Esophagus muscularis mucosa (tissue), 3 donors: Measurements from ENCODE around the gene OR8B12.

ENCODE experiments used
- POLR2A ChIP-seq: fragments of 450-650 bp; IDR thresholded peaks from one replicate; pipeline ENCODE4 v1.6.1; 2017; ENCODE audit warnings: antibody characterized with exemption, moderate library complexity, mild to moderate bottlenecking, low read depth
- TF ChIP-seq, protein P1 (sequence below), 3 experiments: fragments of 200-600 bp in 2 of 3; fragments of 450-650 bp in 1 of 3; sonication (generic) in 2 of 3; IDR thresholded peaks; one replicate each; pipeline ENCODE4 v1.5.1; 2017 to 2019; ENCODE audit warnings: antibody characterized with exemption in 3 of 3, mild to moderate bottlenecking in 2 of 3, moderate library complexity in 1 of 3

DNA sequence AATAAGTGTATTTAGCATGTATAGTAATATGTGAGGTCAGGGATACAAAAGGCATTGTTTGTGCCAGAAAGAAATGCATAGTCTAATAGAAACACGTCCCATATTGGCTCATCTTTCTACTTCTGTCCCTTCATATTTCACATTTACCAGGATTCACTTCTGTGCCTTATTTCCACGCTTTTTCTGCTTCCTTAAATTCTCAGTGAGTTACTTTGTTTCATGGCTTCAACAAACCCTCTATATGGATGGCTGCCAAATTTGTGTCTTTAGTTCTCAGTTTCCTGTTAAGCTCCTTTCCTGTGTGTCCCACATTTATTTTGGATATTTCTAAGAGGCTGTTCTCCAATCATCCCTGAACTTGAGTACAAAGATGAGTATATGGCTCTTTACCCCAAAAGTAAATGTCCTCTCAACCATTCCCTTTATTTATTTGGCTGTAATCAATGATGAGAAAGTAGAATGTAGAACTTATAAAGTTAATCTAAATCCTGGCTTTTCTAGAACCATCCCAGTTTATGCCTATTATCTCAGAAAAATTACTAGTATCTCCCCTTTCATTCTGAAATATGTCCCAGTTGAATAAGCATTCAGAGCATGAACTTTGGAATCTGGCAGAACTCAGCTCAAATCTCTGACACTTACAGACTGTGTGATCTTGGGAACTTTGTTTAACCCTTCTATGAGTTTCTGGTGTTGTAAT is 23.5 kb downstream of the OR8B12 start:
- TF ChIP-seq, protein P1, sequence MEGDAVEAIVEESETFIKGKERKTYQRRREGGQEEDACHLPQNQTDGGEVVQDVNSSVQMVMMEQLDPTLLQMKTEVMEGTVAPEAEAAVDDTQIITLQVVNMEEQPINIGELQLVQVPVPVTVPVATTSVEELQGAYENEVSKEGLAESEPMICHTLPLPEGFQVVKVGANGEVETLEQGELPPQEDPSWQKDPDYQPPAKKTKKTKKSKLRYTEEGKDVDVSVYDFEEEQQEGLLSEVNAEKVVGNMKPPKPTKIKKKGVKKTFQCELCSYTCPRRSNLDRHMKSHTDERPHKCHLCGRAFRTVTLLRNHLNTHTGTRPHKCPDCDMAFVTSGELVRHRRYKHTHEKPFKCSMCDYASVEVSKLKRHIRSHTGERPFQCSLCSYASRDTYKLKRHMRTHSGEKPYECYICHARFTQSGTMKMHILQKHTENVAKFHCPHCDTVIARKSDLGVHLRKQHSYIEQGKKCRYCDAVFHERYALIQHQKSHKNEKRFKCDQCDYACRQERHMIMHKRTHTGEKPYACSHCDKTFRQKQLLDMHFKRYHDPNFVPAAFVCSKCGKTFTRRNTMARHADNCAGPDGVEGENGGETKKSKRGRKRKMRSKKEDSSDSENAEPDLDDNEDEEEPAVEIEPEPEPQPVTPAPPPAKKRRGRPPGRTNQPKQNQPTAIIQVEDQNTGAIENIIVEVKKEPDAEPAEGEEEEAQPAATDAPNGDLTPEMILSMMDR (IDR thresholded peaks at IDR 0.05) = no peak
- no peak for TF ChIP-seq POLR2A
